Measurements from ENCODE around the gene RAB3GAP2.
A peak's percentile ranks its signal among the peaks of the same experiment; 100 is the strongest.
"Not testable (repeated sequence)": the region's sequence is repeated elsewhere in the genome, so short reads cannot be mapped to it uniquely, and the experiment has no call there.

Gene RAB3GAP2

DNA sequence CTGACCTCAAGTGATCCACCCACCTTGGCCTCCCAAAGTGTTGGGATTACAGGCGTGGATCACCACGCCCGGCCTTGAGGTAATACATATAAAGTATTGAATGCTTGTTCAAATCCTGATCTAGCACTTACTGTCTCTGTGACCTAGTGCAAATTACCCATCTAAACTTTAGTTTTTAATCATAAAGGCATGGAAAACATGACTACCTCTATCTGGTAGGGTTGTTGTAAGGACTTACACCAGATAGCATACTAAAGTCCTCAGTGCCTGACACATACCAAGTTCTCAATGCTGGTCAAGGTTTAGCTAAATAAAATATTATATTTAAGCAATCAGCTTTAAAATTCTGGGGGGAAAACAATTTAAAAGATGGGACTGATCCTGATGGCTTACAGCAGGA, 38.3 kb downstream of the RAB3GAP2 start:
- no peak for DNase-seq

GRCh38 chr1:220229771-220230170, 42.5 kb downstream of the RAB3GAP2 start:
- DNase-seq, result no peak

GRCh38 chr1:220227393-220227792, 44.9 kb downstream of the RAB3GAP2 start:
- DNase-seq, result no peak

- DNase-seq, result no peak
Observed at GRCh38 chr1:220226752-220227151, 45.5 kb downstream of the RAB3GAP2 start.

DNA sequence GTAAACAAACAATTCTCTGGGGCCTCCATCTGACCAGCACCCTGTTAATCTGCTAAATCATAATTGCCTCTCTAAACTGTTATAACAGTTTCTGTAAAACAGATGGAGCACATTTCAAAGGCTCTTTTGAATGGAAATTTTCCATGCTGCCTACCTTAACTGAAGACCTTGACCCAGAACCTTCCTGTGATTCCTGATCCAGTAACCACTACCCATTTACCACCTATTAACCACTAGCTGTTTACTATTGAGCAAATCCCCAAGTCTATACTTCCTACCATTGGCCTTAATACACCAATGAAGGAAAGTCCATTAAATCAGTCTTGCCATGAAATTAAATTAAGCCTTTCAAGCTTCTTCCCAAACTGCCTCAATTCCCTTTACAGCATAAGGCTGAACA, 46.3 kb downstream of the RAB3GAP2 start:
- no peak for DNase-seq

GRCh38 chr1:220224611-220225124, 47.6 kb downstream of the RAB3GAP2 start:
- DNase-seq, result no peak

GRCh38 chr1:220224033-220224432, 48.2 kb downstream of the RAB3GAP2 start:
- no peak for DNase-seq

GRCh38 chr1:220222939-220223338, 49.3 kb downstream of the RAB3GAP2 start:
- DNase-seq, result no peak

DNA sequence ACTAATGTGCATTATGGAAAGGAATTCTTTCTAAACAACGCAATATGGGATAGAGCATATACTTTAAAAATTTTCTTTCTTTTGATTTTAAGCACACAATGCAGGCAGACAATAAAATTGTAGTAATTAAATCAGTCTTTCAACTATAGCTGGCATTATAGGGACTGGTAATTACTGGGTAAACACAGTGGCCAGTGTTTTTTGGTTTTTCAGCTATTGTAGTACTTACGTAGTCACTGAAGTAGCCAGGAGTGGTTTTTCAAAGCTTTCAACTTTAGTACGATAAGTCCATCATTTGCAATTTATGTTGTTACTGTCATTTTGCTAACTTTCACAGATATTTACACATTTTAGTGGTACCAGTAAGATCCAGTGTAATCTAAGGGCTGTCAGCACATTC, 50.6 kb downstream of the RAB3GAP2 start:
- DNase-seq, result no peak

GRCh38 chr1:220221269-220221668, 51.0 kb downstream of the RAB3GAP2 start:
- DNase-seq, result no peak

DNA sequence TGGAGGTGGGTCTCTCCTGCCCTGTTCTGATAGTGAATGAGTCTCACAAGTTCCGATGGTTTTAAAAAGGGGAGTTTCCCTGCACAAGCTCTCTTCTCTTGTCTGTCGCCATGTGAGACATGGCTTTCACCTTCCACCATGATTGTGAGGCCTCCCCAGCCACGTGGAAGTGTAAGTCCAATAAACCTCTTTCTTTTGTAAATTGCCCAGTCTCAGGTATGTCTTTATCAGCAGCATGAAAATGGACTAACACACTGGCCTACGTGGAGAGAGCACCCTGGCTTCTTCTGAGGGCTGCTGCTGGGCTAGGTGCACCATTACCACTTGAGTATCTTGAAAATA, 51.6 kb downstream of the RAB3GAP2 start:
- not testable (repeated sequence) for DNase-seq

DNA sequence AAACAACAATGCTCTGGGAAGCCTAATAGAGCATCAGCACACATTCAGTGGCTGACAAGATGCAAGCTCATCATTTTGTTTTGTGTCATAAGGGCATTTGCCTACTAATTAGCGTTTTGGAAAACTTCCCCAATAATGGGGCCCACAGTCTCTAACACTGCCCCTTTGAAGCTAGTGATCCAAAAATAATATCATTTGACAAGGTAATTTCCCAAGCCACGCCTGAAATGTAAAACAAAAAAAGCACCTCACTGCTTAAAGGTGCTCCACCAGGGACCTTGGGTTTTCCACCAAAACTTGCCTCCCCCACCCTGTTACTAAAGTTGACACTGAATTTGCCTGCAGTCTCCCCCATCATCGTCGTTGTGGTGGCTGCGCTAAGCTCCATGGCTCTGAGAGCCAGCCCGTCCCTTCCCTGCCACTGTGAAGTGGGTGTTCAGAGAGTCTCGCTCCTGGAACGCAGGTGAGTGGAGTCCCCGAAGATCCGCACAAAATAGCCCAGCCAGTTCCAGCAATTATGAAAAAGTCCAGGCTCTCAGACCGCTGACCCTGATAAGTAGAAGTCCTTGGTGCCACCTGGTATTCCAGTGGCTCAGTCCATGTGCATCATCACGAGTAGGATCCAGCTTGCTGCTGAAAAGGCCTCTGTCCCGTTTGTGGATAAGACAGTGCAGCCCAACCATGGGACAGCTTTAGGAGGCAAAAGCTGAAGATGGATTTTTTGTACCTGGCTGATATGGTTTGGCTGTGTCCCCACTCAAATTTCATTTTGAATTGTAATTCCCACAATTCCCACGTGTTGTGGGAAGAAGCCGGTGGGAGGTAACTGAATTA, 52.2 kb downstream of the RAB3GAP2 start:
- no peak for DNase-seq

GRCh38 chr1:220219136-220219442, 53.2 kb downstream of the RAB3GAP2 start:
- DNase-seq, result no peak

DNA sequence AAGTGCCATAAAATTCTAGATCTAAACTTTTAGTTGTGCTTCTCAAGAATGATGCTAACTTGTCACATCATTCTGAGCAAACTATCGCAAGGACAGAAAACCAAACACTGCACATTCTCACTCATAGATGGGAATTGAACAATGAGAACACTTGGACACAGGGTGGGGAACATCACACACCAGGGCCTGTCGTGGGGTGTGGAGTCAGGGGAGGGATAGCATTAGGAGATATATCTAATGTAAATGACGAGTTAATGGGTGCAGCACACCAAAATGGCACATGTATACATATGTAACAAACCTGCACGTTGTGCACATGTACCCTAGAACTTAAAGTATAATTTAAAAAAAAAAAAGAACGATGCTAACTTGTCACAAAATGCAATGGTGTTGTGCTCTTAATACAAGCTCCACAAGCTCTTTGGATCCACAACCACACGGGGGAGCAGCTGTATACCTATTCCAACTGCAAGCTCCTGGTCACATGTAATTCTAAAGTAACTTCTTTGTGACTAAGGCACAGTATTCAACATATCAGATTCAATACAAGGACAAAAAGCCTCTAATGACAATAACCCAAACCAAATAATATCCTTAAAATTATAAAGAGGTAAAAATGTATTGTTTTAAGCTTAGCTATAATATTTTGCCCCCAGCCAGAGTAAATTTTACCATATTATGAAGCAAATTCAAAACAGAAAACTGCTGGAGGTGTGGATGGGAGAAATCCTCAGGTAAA, 53.7 kb downstream of the RAB3GAP2 start:
- DNase-seq, result peak; percentile 45 to 62 (median 46)

GRCh38 chr1:220217383-220217988, 54.8 kb downstream of the RAB3GAP2 start:
- DNase-seq, result peak in 1 of 3 donors; percentile 4

DNA sequence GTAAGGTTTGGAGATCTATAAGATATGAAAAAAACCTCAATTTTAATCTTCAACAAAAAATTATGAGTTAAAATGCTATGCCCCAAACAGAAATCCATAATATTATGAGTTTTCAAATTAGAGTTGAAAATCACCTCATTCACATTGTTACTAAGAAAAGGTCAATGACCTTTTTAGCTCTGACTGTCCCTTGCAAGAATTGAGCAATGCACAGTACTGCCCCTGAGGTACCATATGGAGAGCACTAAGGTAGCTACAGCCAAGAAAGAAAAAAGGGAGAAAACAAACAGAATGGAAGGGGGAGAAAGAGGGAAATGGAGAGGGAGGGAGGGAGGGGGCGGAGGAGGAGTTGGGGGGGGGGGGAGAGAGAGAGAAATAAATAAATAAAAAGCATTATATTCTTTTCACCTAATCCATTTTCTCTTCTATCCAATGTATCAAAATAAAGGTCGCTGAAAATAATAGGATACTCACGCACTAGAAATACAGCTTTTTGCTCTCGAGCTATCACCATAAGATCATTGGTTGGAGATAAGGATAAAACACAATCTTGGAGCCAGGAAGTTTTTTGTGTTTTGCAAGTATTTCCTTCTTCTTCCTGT, 58.8 kb downstream of the RAB3GAP2 start:
- no peak for DNase-seq

GRCh38 chr1:220207411-220207810, 64.8 kb downstream of the RAB3GAP2 start:
- no peak for DNase-seq

DNA sequence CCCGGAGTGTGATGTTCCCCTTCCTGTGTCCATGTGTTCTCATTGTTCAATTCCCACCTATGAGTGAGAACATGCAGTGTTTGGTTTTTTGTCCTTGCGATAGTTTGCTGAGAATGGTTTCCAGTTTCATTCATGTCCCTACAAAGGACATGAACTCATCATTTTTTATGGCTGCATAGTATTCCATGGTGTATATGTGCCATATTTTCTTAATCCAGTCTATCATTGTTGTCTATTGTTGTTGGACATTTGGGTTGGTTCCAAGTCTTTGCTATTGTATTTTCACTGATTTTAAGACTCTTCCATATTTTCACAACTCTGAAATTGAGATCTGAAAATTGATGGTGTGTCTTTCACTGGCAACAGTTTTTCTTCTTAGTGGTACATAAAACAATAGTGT, 67.5 kb downstream of the RAB3GAP2 start:
- DNase-seq, result not testable (repeated sequence)

- DNase-seq, result no peak
Observed at GRCh38 chr1:220203816-220204215, 68.4 kb downstream of the RAB3GAP2 start.

- DNase-seq, result no peak
Observed at GRCh38 chr1:220198186-220199005, 73.9 kb downstream of the RAB3GAP2 start.

DNA sequence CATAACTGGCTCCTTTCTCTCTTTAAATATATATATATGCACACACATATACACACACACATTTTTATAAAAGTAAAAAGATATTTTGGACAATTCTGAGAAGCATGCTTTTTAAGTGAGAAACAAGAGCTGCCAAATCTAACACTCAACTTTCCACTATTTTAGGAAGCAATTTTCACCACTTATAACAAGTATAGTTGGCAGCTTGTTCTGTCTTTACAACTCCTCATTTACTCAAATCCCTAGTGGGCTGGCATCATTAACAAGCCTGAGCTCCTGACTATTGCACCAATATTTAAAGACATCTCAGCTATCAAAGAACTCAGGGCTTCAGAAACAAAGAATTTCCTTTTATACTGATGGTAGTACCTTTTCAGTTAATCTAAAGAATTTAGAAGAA, 76.6 kb downstream of the RAB3GAP2 start:
- no peak for DNase-seq

DNA sequence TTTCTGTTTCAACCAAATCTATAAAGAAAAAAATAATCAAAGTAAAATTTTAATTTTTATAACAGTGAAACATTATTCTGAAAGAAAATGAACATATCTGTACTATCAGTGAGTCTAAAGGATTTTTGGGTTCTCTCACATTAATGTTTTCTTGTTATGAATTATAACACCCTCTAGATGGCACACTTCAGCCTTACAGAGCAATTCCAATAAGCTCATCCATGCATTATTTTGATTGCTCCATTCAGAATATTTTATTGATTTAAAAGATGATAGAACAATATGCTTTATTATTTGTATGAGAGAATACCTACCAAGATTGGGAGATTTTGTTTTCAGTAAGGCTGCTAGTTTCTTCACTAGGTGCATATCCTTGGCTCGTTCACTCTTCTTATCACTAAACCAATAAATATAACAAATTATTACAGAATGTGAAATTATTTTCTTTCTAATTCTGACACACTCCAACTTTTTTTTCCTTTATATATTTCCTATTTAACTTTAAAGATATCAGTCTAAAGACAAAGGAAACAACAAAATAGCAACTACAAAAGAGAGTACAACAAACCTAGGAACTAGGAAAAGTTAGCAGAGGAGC, 82.4 kb downstream of the RAB3GAP2 start:
- peak; percentile 21 to 50 (median 47) for DNase-seq

All from suppressor macrophage treated with lipopolysaccharide for 1 hour (primary cell).